ENCODE measurements around the gene CFAP97. TPM values are rescaled to one million over a fixed set of nuclear protein-coding genes. Genes with fewer than 3 reads are reported as not detected.
"Not testable (repeated sequence)": the region's sequence is repeated elsewhere in the genome, so short reads cannot be mapped to it uniquely, and the experiment has no call there.

The CFAP97 gene
- total and polyA plus RNA-seq, 4 experiments from 2014 or later = 41.6 to 128 (median 82.4) TPM

DNA sequence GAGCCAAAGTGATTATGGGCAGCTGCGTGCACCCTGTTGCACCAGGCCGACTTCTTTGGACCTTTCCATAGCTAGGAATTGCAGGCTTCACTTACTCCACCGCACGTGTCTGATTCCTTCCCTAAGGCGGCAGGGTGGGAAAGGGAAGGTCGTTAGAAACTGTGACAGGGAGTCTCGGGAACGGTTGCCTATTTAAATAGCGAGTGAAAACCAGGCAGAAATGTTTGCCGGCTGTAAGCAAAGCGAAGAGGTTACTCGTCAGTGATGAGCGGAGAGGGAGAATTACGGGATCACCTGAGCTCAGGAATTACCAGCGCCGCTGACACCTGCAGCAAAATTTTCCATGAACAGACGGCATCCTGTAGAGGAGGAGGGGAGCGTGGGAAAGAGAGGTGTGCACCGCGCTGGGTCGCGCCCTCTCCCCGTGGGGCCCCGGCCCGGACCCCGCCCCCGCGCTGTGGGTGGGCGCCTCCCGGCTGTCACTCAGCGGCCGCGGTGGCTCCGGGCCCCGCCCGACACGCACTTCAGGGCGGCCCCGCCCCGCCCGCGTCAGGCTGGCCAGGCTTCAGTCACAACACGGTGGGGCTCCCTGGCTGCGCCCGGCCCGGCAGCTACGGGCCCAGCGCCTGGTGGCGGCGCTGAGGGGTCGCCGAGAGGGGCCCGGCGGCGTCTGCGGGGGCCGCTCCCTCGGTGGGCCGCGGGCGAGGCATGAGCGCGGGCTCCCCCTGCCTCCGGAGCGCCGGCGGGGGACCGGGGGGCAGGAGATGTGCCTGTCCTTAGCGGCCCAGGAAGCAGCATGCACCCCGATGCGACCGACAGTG is 5.4 kb upstream of the CFAP97 start, which contains the start of gene SNX25:
SNX25 (plus strand) TSS at position 568 of the 821 bp plus-strand sequence; CDS start at position 797, 229 bp downstream.
- Mint-ChIP-seq H3K36me3 (peaks cover 0 to 14% of the 10 kb centered on the region in 2 donors), H3K9me3 (peaks cover 0 to 2% (median 0%) of the 10 kb centered on the region in 8 donors), H3K27me3 (no peaks in the 10 kb centered on the region), H3K27ac (peak within 1 kb of the TSS; percentile 92 to 98 (median 93)), H3K4me1 (peaks cover 33 to 62% (median 49%) of the 10 kb centered on the region in 4 donors), H3K4me3 (peak within 1 kb of the TSS; percentile 92 to 96 (median 93))
- CTCF ChIA-PET (ENCODE audit: partially characterized antibody) = interaction anchor here (0.6 to 1.4 kb wide), 3 partner anchors 25 to 218 kb away, joined by 3 read pairs; no protein-coding TSS in a partner anchor
- intact Hi-C loops (cut with micrococcal nuclease) = loop anchor here (1.0 to 10.0 kb wide), 2 partner anchors 262 to 386 kb away; partner anchors contain the start of gene CCDC110
- peak within 1 kb of the TSS; percentile 46 for H3K27ac ChIP-seq (ENCODE audit: low read depth, low read length)
- peak within 1 kb of the TSS; percentile 57 to 59 for H3K4me3 ChIP-seq (ENCODE audit: low read length in 2 of 2)
- DNase-seq = peak; percentile 84 to 88 (median 86)
- H3K9me3 ChIP-seq (ENCODE audit: control insufficient read depth in 1 of 2, low read length in 2 of 2) = no peaks in the 10 kb centered on the region
- H3K27me3 ChIP-seq (ENCODE audit: insufficient read depth, low read length) = no peaks in the 10 kb centered on the region
- no peaks in the 10 kb centered on the region for H3K36me3 ChIP-seq (ENCODE audit: insufficient read depth, low read length)
- H3K4me1 ChIP-seq (ENCODE audit: insufficient read depth, low read length) = peaks cover 44% of the 10 kb centered on the region
- POLR2A ChIA-PET (ENCODE audit: partially characterized antibody) = interaction anchor here (0.6 to 3.2 kb wide), 22 partner anchors 8 to 735 kb away, joined by 3 to 35 read pairs (median 4); partner anchors contain the start of genes ANKRD37, CENPU, IRF2 and LRP2BP

- Mint-ChIP-seq H3K27ac (peak overlapping the region in 2 of 7 donors; percentile 36 to 93), H3K27me3 (no peaks in the 10 kb centered on the region), H3K9me3 (peaks cover 0 to 4% (median 0%) of the 10 kb centered on the region in 8 donors), H3K4me3 (peak overlapping the region in 1 of 8 donors; percentile 35), H3K4me1 (peaks cover 30 to 59% (median 46%) of the 10 kb centered on the region in 4 donors), H3K36me3 (peaks cover 0 to 21% of the 10 kb centered on the region in 2 donors)
- ChIA-PET CTCF (ENCODE audit: partially characterized antibody) (interaction anchor here (1.0 kb wide), 1 partner anchor 58 kb away, joined by 4 read pairs; no protein-coding TSS in a partner anchor), POLR2A (ENCODE audit: partially characterized antibody) (interaction anchor here (0.9 to 3.2 kb wide), 2 partner anchors 68 to 188 kb away, joined by 4 to 30 read pairs; partner anchors contain the start of genes ANKRD37 and LRP2BP)
- H3K4me3 ChIP-seq (ENCODE audit: low read length in 2 of 2) = no peak overlapping the region
- intact Hi-C loops (cut with micrococcal nuclease) = loop anchor here (10.0 kb wide), 1 partner anchor 387 kb away; no protein-coding TSS in a partner anchor
- peaks cover 56% of the 10 kb centered on the region for H3K4me1 ChIP-seq (ENCODE audit: insufficient read depth, low read length)
- H3K27ac ChIP-seq (ENCODE audit: low read depth, low read length) = no peak overlapping the region
- DNase-seq = no peak
- no peaks in the 10 kb centered on the region for H3K9me3 ChIP-seq (ENCODE audit: control insufficient read depth in 1 of 2, low read length in 2 of 2)
- H3K36me3 ChIP-seq (ENCODE audit: insufficient read depth, low read length) = no peaks in the 10 kb centered on the region
- H3K27me3 ChIP-seq (ENCODE audit: insufficient read depth, low read length) = no peaks in the 10 kb centered on the region
Measured at GRCh38 chr4:185207466-185207865, 3.7 kb upstream of the CFAP97 start.

GRCh38 chr4:185205697-185206342 is 2.0 kb upstream of the CFAP97 start:
- peak overlapping the region in 2 of 8 donors; percentile 30 to 31 for H3K4me3 Mint-ChIP-seq
- CTCF ChIA-PET (ENCODE audit: partially characterized antibody) = no interaction called here

GRCh38 chr4:185205073-185205472 is 1.3 kb upstream of the CFAP97 start:
- H3K4me3 ChIP-seq (ENCODE audit: low read length in 2 of 2) = peak overlapping the region in 1 of 2 donors; percentile 65
- H3K4me1 ChIP-seq (ENCODE audit: insufficient read depth, low read length) = peaks cover 53% of the 10 kb centered on the region
- DNase-seq; H3K36me3 ChIP-seq (ENCODE audit: insufficient read depth, low read length); H3K9me3 ChIP-seq (ENCODE audit: control insufficient read depth in 1 of 2, low read length in 2 of 2); H3K9me3 Mint-ChIP-seq; H3K27me3 Mint-ChIP-seq; H3K27me3 ChIP-seq (ENCODE audit: insufficient read depth, low read length): not testable (repeated sequence)
- intact Hi-C loops (cut with micrococcal nuclease) = loop anchor here (10.0 kb wide), 1 partner anchor 390 kb away; no protein-coding TSS in a partner anchor
- Mint-ChIP-seq H3K36me3 (peaks cover 4 to 14% of the 10 kb centered on the region in 2 donors), H3K27ac (peak overlapping the region in 6 of 7 donors; percentile 69 to 99 (median 96)), H3K4me3 (peak overlapping the region in 7 of 8 donors; percentile 25 to 97 (median 90)), H3K4me1 (peaks cover 26 to 58% (median 44%) of the 10 kb centered on the region in 4 donors)
- H3K27ac ChIP-seq (ENCODE audit: low read depth, low read length) = peak overlapping the region; percentile 82
- ChIA-PET POLR2A (ENCODE audit: partially characterized antibody) (interaction anchor here (0.9 to 2.0 kb wide), 8 partner anchors 8 to 221 kb away, joined by 3 to 10 read pairs (median 3); partner anchors contain the start of genes ANKRD37, LRP2BP and UFSP2), CTCF (ENCODE audit: partially characterized antibody) (interaction anchor here (1.0 to 1.1 kb wide), 2 partner anchors 46 to 47 kb away, joined by 3 read pairs; no protein-coding TSS in a partner anchor)

More at GRCh38 chr4:185205697-185206342, 2.0 kb upstream of the CFAP97 start:
- POLR2A ChIA-PET (ENCODE audit: partially characterized antibody) = interaction anchor here (1.6 to 2.0 kb wide), 3 partner anchors 24 to 190 kb away, joined by 4 to 10 read pairs (median 6); partner anchors contain the start of genes ANKRD37 and LRP2BP
- Mint-ChIP-seq H3K4me1 (peaks cover 27 to 60% (median 45%) of the 10 kb centered on the region in 4 donors), H3K9me3 (peaks cover 0 to 4% (median 0%) of the 10 kb centered on the region in 8 donors), H3K27me3 (no peaks in the 10 kb centered on the region), H3K27ac (peak overlapping the region in 4 of 7 donors; percentile 32 to 75 (median 36)), H3K36me3 (peaks cover under 1 to 19% of the 10 kb centered on the region in 2 donors)
- no peaks in the 10 kb centered on the region for H3K9me3 ChIP-seq (ENCODE audit: control insufficient read depth in 1 of 2, low read length in 2 of 2)
- intact Hi-C loops (cut with micrococcal nuclease) = loop anchor here (10.0 kb wide), 1 partner anchor 389 kb away; no protein-coding TSS in a partner anchor
- DNase-seq = no peak
- H3K4me1 ChIP-seq (ENCODE audit: insufficient read depth, low read length) = peaks cover 57% of the 10 kb centered on the region
- no peaks in the 10 kb centered on the region for H3K27me3 ChIP-seq (ENCODE audit: insufficient read depth, low read length)
- H3K4me3 ChIP-seq (ENCODE audit: low read length in 2 of 2) = no peak overlapping the region
- H3K27ac ChIP-seq (ENCODE audit: low read depth, low read length) = no peak overlapping the region
- H3K36me3 ChIP-seq (ENCODE audit: insufficient read depth, low read length) = no peaks in the 10 kb centered on the region

DNA sequence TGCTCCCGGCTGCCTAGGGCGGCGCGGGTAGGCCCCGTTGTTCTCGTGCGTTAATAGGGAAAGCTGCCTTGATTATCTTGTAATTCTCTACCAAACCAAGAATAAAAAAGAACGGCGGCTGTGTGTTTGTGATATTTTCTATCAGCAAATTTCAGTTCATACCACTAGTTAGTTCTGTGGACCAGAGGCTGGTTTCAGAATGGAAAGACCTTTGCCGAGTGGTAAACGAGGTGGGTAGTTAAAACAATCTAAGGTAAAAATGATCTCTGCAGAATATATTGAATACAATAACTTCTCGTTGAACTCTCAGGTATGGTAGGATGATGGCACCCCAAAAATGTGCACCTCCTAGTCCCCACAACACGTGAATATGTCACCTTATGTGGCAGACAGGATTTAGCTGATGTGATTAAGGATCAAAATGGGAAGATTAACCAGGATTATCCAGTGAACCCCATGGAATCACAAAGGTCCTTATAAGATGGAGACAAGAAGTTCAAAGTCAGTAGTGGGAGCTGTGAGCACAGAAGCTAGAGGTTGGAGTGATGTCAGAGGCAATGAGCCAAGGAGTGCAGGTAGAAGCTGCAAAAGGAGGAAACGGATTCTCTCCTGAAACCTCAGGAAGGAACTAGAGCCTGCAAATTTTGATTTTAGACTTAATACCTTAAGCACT is 574 bp upstream of the CFAP97 start:
- Histone ChIP-seq H3K27ac (ENCODE audit: low read depth, low read length) (peak overlapping the region; percentile 82), H3K4me3 (ENCODE audit: low read length in 2 of 2) (peak overlapping the region; percentile 40 to 65), H3K27me3 (ENCODE audit: insufficient read depth, low read length) (no peaks in the 10 kb centered on the region), H3K9me3 (ENCODE audit: control insufficient read depth in 1 of 2, low read length in 2 of 2) (no peaks in the 10 kb centered on the region), H3K4me1 (ENCODE audit: insufficient read depth, low read length) (peaks cover 53% of the 10 kb centered on the region), H3K36me3 (ENCODE audit: insufficient read depth, low read length) (no peaks in the 10 kb centered on the region)
- peak overlapping the region; percentile 93 to 99 (median 96) for H3K27ac Mint-ChIP-seq
- no peaks in the 10 kb centered on the region for H3K27me3 Mint-ChIP-seq
- peaks cover 8 to 14% of the 10 kb centered on the region in 2 donors for H3K36me3 Mint-ChIP-seq
- ChIA-PET CTCF (ENCODE audit: partially characterized antibody) (interaction anchor here (0.6 to 1.1 kb wide), 3 partner anchors 33 to 48 kb away, joined by 3 to 5 read pairs (median 3); no protein-coding TSS in a partner anchor), POLR2A (ENCODE audit: partially characterized antibody) (interaction anchor here (0.9 to 2.0 kb wide), 8 partner anchors 9 to 221 kb away, joined by 3 to 10 read pairs (median 3); partner anchors contain the start of genes ANKRD37, LRP2BP and UFSP2)
- peaks cover 31 to 65% (median 50%) of the 10 kb centered on the region in 4 donors for H3K4me1 Mint-ChIP-seq
- H3K4me3 Mint-ChIP-seq = peak overlapping the region; percentile 81 to 97 (median 90)
- intact Hi-C loops (cut with micrococcal nuclease) = loop anchor here (1.0 to 10.0 kb wide), 9 partner anchors 50 to 1702 kb away; partner anchors contain the start of genes ANKRD37, CASP3, CCDC110 and IRF2
- DNase-seq = peak in 2 of 5 donors; percentile 8 to 38
- H3K9me3 Mint-ChIP-seq = peaks cover 0 to 4% (median 0%) of the 10 kb centered on the region in 8 donors
